Liver (tissue), 9 donors: ENCODE data around the gene HMG20A. TPM values are rescaled to one million over a fixed set of nuclear protein-coding genes. Genes with fewer than 3 reads are reported as not detected.

Source experiments
- DNase-seq: peaks from one replicate; pipeline ENCODE4 v3.0.0-alpha.2; 2017; ENCODE audit warnings: low spot score
- H3K27ac ChIP-seq, 2 donors: one replicate each; pipeline ENCODE4 v1.7.0; 2013; ENCODE audit warnings: inconsistent platforms in 2 of 2, low read length in 2 of 2, control low read depth in 1 of 2, low read depth in 1 of 2, mild to moderate bottlenecking in 1 of 2
- H3K27me3 ChIP-seq, 4 donors: one replicate each; pipeline versions ENCODE4 v1.6.1 to v1.7.0; 2013; ENCODE audit warnings: low read length in 3 of 4, inconsistent platforms in 1 of 4, mild to moderate bottlenecking in 1 of 4, moderate library complexity in 1 of 4; ENCODE audit not compliant: control insufficient read depth in 4 of 4, insufficient read depth in 4 of 4
- H3K36me3 ChIP-seq, 4 donors: one replicate each; pipeline versions ENCODE4 v1.6.1 to v1.7.0; 2013; ENCODE audit warnings: low read length in 3 of 4, mild to moderate bottlenecking in 3 of 4, low read depth in 1 of 4, moderate library complexity in 1 of 4; ENCODE audit not compliant: control insufficient read depth in 4 of 4, insufficient read depth in 3 of 4
- H3K4me1 ChIP-seq, 4 donors: one replicate each; pipeline versions ENCODE4 v1.6.1 to v1.7.0; 2013; ENCODE audit warnings: low read length in 3 of 4, mild to moderate bottlenecking in 3 of 4, moderate library complexity in 1 of 4; ENCODE audit not compliant: control insufficient read depth in 4 of 4, insufficient read depth in 4 of 4
- H3K4me3 ChIP-seq, 3 donors: one replicate each; pipeline versions ENCODE4 v1.6.1 to v1.7.0; 2013; ENCODE audit warnings: low read length in 3 of 3, control low read depth in 1 of 3, low read depth in 1 of 3, mild to moderate bottlenecking in 1 of 3
- H3K9ac ChIP-seq, 2 donors: one replicate each; pipeline ENCODE4 v1.7.0; 2013; ENCODE audit warnings: low read length in 2 of 2, mild to moderate bottlenecking in 2 of 2, moderate library complexity in 2 of 2, control low read depth in 1 of 2, low read depth in 1 of 2
- H3K9me3 ChIP-seq, 4 donors: one replicate each; pipeline versions ENCODE4 v1.6.1 to v1.7.0; 2013; ENCODE audit warnings: low read length in 3 of 4; ENCODE audit not compliant: control insufficient read depth in 4 of 4
- ATF3 ChIP-seq: IDR thresholded peaks from 2 replicates; pipeline ENCODE4 v1.6.1; 2016; ENCODE audit warnings: antibody characterized with exemption
- EGR1 ChIP-seq, 2 donors: IDR thresholded peaks; 2 replicates each; pipeline ENCODE4 v1.6.1; 2016 to 2018; ENCODE audit warnings: antibody characterized with exemption in 2 of 2, low read depth in 2 of 2
- FOXA1 ChIP-seq: IDR thresholded peaks from 2 replicates; pipeline ENCODE4 v1.6.1; 2016; ENCODE audit warnings: antibody characterized with exemption
- FOXA2 ChIP-seq: IDR thresholded peaks from 2 replicates; pipeline ENCODE4 v1.6.1; 2016; ENCODE audit warnings: antibody characterized with exemption
- GABPA ChIP-seq, 2 donors: IDR thresholded peaks in 1 of 2; conservative IDR thresholded peaks in 1 of 2; 2 replicates each; pipeline ENCODE4 v1.6.1; 2016; ENCODE audit warnings: antibody characterized with exemption in 2 of 2, mild to moderate bottlenecking in 1 of 2, moderate library complexity in 1 of 2
- HNF4A ChIP-seq, 2 donors: conservative IDR thresholded peaks; 2 replicates each; pipeline ENCODE4 v1.6.1; 2016; ENCODE audit warnings: antibody characterized with exemption in 2 of 2, mild to moderate bottlenecking in 2 of 2
- HNF4G ChIP-seq: IDR thresholded peaks from 2 replicates; pipeline ENCODE4 v1.6.1; 2016; ENCODE audit warnings: antibody characterized with exemption
- JUND ChIP-seq, 2 donors: IDR thresholded peaks; 2 replicates each; pipeline ENCODE4 v1.6.1; 2016; ENCODE audit warnings: antibody characterized with exemption in 2 of 2
- NR2F2 ChIP-seq: IDR thresholded peaks from 2 replicates; pipeline ENCODE4 v1.6.1; 2016; ENCODE audit warnings: antibody characterized with exemption
- RAD21 ChIP-seq, 2 donors: IDR thresholded peaks; 2 replicates each; pipeline ENCODE4 v1.6.1; 2016; ENCODE audit warnings: antibody characterized with exemption in 2 of 2, mild to moderate bottlenecking in 2 of 2
- RXRA ChIP-seq, 2 donors: IDR thresholded peaks; 2 replicates each; pipeline ENCODE4 v1.6.1; 2017 to 2018; ENCODE audit warnings: antibody characterized with exemption in 2 of 2, mild to moderate bottlenecking in 1 of 2
- SP1 ChIP-seq: IDR thresholded peaks from 2 replicates; pipeline ENCODE4 v1.6.1; 2018; ENCODE audit warnings: antibody characterized with exemption, mild to moderate bottlenecking
- TAF1 ChIP-seq: conservative IDR thresholded peaks from 2 replicates; pipeline ENCODE4 v1.6.1; 2016; ENCODE audit warnings: antibody characterized with exemption, mild to moderate bottlenecking
- YY1 ChIP-seq: IDR thresholded peaks from 2 replicates; pipeline ENCODE4 v1.6.1; 2016; ENCODE audit warnings: antibody characterized with exemption, mild to moderate bottlenecking
- ZBTB33 ChIP-seq: IDR thresholded peaks from 2 replicates; pipeline ENCODE4 v1.6.1; 2016; ENCODE audit warnings: antibody characterized with exemption
- WGBS: extraction: QIAGEN DNeasy Blood & Tissue Kit; methylation state at CpG from one replicate; pipeline ENCODE4 v1.1.7; 2013; 5-methylcytosine and 5-hydroxymethylcytosine counted together
- polyA plus RNA-seq, 2 donors: library from polyadenylated mRNA; stranded (reverse) in 1 of 2; unstranded in 1 of 2; fragments of 200-250 nt in 1 of 2; fragments of >200 nt in 1 of 2; fragmentation: Nextera tagmentation in 1 of 2; extraction: Ambion mirVana in 1 of 2; gene quantifications; one replicate each; pipeline versions ENCODE4 v1.2.1 to v1.2.3, GENCODE V29; 2013 to 2015
- total RNA-seq, 2 donors: library from RNA; depleted of rRNA; stranded (reverse); fragments of >200 nt; gene quantifications; one replicate each; pipeline ENCODE4 v1.2.3, GENCODE V29; 2014
- TF ChIP-seq, protein P1 (sequence below): fragments of 150-350 bp; IDR thresholded peaks from 2 replicates; pipeline ENCODE4 v1.5.1; 2017; ENCODE audit warnings: improper control_type of control experiment, low read depth, low read length; ENCODE audit not compliant: missing input control
- TF ChIP-seq, protein P2 (sequence below): IDR thresholded peaks from 2 replicates; pipeline ENCODE4 v1.6.1; 2016; ENCODE audit warnings: antibody characterized with exemption
- TF ChIP-seq, protein P3 (sequence below): IDR thresholded peaks from 2 replicates; pipeline ENCODE4 v1.6.1; 2016; ENCODE audit warnings: antibody characterized with exemption, mild to moderate bottlenecking
- donor health status: healthy.
- donor health status: healthy.
- donor health status: healthy.
- donor health status: healthy.
- donor health status: healthy.

The HMG20A gene
- total and polyA plus RNA-seq, 4 donors = 7.7 to 19.4 (median 13.3) TPM

GRCh38 chr15:77391372-77391951 is 29.2 kb upstream of the HMG20A start:
- H3K9me3 ChIP-seq = peaks cover 0 to 3% (median 0%) of the 10 kb centered on the region in 4 donors
- 89% methylated on average over 3 of the region's 3 CpGs for WGBS
- no peaks in the 10 kb centered on the region for H3K36me3 ChIP-seq
- no peak overlapping the region for H3K4me3 ChIP-seq
- no peak for DNase-seq
- H3K9ac ChIP-seq = no peak overlapping the region
- H3K27ac ChIP-seq = no peak overlapping the region
- TF ChIP-seq, protein P1, sequence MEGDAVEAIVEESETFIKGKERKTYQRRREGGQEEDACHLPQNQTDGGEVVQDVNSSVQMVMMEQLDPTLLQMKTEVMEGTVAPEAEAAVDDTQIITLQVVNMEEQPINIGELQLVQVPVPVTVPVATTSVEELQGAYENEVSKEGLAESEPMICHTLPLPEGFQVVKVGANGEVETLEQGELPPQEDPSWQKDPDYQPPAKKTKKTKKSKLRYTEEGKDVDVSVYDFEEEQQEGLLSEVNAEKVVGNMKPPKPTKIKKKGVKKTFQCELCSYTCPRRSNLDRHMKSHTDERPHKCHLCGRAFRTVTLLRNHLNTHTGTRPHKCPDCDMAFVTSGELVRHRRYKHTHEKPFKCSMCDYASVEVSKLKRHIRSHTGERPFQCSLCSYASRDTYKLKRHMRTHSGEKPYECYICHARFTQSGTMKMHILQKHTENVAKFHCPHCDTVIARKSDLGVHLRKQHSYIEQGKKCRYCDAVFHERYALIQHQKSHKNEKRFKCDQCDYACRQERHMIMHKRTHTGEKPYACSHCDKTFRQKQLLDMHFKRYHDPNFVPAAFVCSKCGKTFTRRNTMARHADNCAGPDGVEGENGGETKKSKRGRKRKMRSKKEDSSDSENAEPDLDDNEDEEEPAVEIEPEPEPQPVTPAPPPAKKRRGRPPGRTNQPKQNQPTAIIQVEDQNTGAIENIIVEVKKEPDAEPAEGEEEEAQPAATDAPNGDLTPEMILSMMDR = no peak
- H3K27me3 ChIP-seq = no peaks in the 10 kb centered on the region
- H3K4me1 ChIP-seq = no peaks in the 10 kb centered on the region

GRCh38 chr15:77392762-77393470 is 27.8 kb upstream of the HMG20A start:
- WGBS = 98% methylated on average over 7 of the region's 7 CpGs
- no peak for TF ChIP-seq ATF3
- no peak for TF ChIP-seq NR2F2
- no peak for TF ChIP-seq HNF4G
- no peak for TF ChIP-seq FOXA1
- no peak for TF ChIP-seq HNF4A (conservative IDR thresholded peaks at IDR 0.05)
- no peak for TF ChIP-seq JUND (IDR thresholded peaks at IDR 0.05)
- TF ChIP-seq, protein P2, sequence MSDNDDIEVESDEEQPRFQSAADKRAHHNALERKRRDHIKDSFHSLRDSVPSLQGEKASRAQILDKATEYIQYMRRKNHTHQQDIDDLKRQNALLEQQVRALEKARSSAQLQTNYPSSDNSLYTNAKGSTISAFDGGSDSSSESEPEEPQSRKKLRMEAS = no peak
- TF ChIP-seq, protein P1 = no peak
- no peak for TF ChIP-seq FOXA2
- no peak for TF ChIP-seq GABPA (IDR thresholded peaks at IDR 0.05 in 1 of 2, conservative IDR thresholded peaks at IDR 0.05 in 1 of 2)
- no peak for TF ChIP-seq TAF1
- no peak for TF ChIP-seq ZBTB33
- no peak for TF ChIP-seq RAD21 (IDR thresholded peaks at IDR 0.05)
- no peak for TF ChIP-seq RXRA (IDR thresholded peaks at IDR 0.05)
- TF ChIP-seq EGR1 (IDR thresholded peaks at IDR 0.05; ENCODE audit: low read depth in 2 of 2) = no peak
- no peak for TF ChIP-seq YY1
- TF ChIP-seq, protein P3, sequence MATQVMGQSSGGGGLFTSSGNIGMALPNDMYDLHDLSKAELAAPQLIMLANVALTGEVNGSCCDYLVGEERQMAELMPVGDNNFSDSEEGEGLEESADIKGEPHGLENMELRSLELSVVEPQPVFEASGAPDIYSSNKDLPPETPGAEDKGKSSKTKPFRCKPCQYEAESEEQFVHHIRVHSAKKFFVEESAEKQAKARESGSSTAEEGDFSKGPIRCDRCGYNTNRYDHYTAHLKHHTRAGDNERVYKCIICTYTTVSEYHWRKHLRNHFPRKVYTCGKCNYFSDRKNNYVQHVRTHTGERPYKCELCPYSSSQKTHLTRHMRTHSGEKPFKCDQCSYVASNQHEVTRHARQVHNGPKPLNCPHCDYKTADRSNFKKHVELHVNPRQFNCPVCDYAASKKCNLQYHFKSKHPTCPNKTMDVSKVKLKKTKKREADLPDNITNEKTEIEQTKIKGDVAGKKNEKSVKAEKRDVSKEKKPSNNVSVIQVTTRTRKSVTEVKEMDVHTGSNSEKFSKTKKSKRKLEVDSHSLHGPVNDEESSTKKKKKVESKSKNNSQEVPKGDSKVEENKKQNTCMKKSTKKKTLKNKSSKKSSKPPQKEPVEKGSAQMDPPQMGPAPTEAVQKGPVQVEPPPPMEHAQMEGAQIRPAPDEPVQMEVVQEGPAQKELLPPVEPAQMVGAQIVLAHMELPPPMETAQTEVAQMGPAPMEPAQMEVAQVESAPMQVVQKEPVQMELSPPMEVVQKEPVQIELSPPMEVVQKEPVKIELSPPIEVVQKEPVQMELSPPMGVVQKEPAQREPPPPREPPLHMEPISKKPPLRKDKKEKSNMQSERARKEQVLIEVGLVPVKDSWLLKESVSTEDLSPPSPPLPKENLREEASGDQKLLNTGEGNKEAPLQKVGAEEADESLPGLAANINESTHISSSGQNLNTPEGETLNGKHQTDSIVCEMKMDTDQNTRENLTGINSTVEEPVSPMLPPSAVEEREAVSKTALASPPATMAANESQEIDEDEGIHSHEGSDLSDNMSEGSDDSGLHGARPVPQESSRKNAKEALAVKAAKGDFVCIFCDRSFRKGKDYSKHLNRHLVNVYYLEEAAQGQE = no peak
- TF ChIP-seq SP1 = no peak
- no peaks in the 10 kb centered on the region for H3K36me3 ChIP-seq
- peaks cover 0 to 3% (median 0%) of the 10 kb centered on the region in 4 donors for H3K9me3 ChIP-seq
- no peaks in the 10 kb centered on the region for H3K27me3 ChIP-seq
- no peak overlapping the region for H3K9ac ChIP-seq
- DNase-seq = no peak
- no peaks in the 10 kb centered on the region for H3K4me1 ChIP-seq
- no peak overlapping the region for H3K27ac ChIP-seq
- no peak overlapping the region for H3K4me3 ChIP-seq
